ENCODE data around the gene KLHDC7B. TPM values are rescaled to one million over a fixed set of nuclear protein-coding genes. Genes with fewer than 3 reads are reported as not detected.
"Not testable (repeated sequence)": the region's sequence is repeated elsewhere in the genome, so short reads cannot be mapped to it uniquely, and the experiment has no call there.

The KLHDC7B gene
- total RNA-seq, 2 donors from 2014 or later, result not detected

GRCh38 chr22:50530580-50530876 is 15.2 kb upstream of the KLHDC7B start:
- no peak for TF ChIP-seq CTCF (IDR thresholded peaks at IDR 0.05)
- peaks cover 0 to 53% of the 10 kb centered on the region in 2 donors for H3K4me1 ChIP-seq
- no peak for DNase-seq (ENCODE audit: low spot score)
- H3K4me3 ChIP-seq, result peak overlapping the region; percentile 47 to 67
- no peaks in the 10 kb centered on the region for H3K36me3 ChIP-seq
- H3K27me3 ChIP-seq, result peaks cover 0 to 7% of the 10 kb centered on the region in 2 donors
- peak overlapping the region; percentile 92 to 96 for H3K27ac ChIP-seq
- no peaks in the 10 kb centered on the region for H3K9me3 ChIP-seq

GRCh38 chr22:50530877-50531545 is 14.7 kb upstream of the KLHDC7B start:
- Histone ChIP-seq H3K9me3 (no peaks in the 10 kb centered on the region), H3K4me1 (peaks cover 0 to 53% of the 10 kb centered on the region in 2 donors), H3K27ac (peak overlapping the region; percentile 92 to 96), H3K4me3 (peak overlapping the region; percentile 47 to 67), H3K27me3 (peaks cover 0 to 7% of the 10 kb centered on the region in 2 donors), H3K36me3 (no peaks in the 10 kb centered on the region)
- no peak for TF ChIP-seq CTCF (IDR thresholded peaks at IDR 0.05)
- peak; percentile 92 for DNase-seq (ENCODE audit: low spot score)

GRCh38 chr22:50531546-50531961 is 14.1 kb upstream of the KLHDC7B start:
- Histone ChIP-seq H3K4me1 (peaks cover 0 to 49% of the 10 kb centered on the region in 2 donors), H3K36me3 (no peaks in the 10 kb centered on the region), H3K27me3 (peaks cover 0 to 7% of the 10 kb centered on the region in 2 donors), H3K27ac (peak overlapping the region; percentile 92 to 96), H3K4me3 (peak overlapping the region; percentile 47 to 67), H3K9me3 (no peaks in the 10 kb centered on the region)
- no peak for DNase-seq (ENCODE audit: low spot score)
- TF ChIP-seq CTCF (IDR thresholded peaks at IDR 0.05), result no peak

- Histone ChIP-seq H3K27me3 (peaks cover 0 to 7% of the 10 kb centered on the region in 2 donors), H3K4me1 (peaks cover 0 to 43% of the 10 kb centered on the region in 2 donors), H3K9me3 (no peaks in the 10 kb centered on the region), H3K27ac (peak overlapping the region; percentile 92 to 96), H3K36me3 (no peaks in the 10 kb centered on the region), H3K4me3 (peak overlapping the region; percentile 47 to 67)
- peak; percentile 86 for DNase-seq (ENCODE audit: low spot score)
- no peak for TF ChIP-seq CTCF (IDR thresholded peaks at IDR 0.05)
Measured at GRCh38 chr22:50531962-50532674, 13.6 kb upstream of the KLHDC7B start.

GRCh38 chr22:50532824-50533796 is 12.6 kb upstream of the KLHDC7B start:
- H3K9me3 ChIP-seq, result no peaks in the 10 kb centered on the region
- DNase-seq (ENCODE audit: low spot score), result no peak
- H3K27ac ChIP-seq, result peak overlapping the region; percentile 92 to 96
- no peaks in the 10 kb centered on the region for H3K36me3 ChIP-seq
- H3K4me3 ChIP-seq, result no peak overlapping the region
- TF ChIP-seq CTCF (IDR thresholded peaks at IDR 0.05), result no peak
- peaks cover 0 to 7% of the 10 kb centered on the region in 2 donors for H3K27me3 ChIP-seq
- H3K4me1 ChIP-seq, result peaks cover 0 to 40% of the 10 kb centered on the region in 2 donors

- DNase-seq (ENCODE audit: low spot score); H3K4me3 ChIP-seq; H3K27me3 ChIP-seq; H3K36me3 ChIP-seq; H3K9me3 ChIP-seq: not testable (repeated sequence)
- Histone ChIP-seq H3K4me1 (peaks cover 0 to 39% of the 10 kb centered on the region in 2 donors), H3K27ac (peak overlapping the region in 1 of 2 donors; percentile 10)
Measured at GRCh38 chr22:50533856-50534711, 11.6 kb upstream of the KLHDC7B start.
